GM21717 (cell line): ENCODE measurements around the gene AGAP6.
"Not testable (repeated sequence)": the region's sequence is repeated elsewhere in the genome, so short reads cannot be mapped to it uniquely, and the experiment has no call there.

ENCODE experiments used
- ATAC-seq: cut with Tn5 transposase; IDR thresholded peaks from one replicate; pipeline ENCODE4 v1.9.1; 2021; ENCODE audit warnings: mild to moderate bottlenecking, moderate library complexity; ENCODE audit not compliant: unreplicated experiment

AGAP6 gene

DNA sequence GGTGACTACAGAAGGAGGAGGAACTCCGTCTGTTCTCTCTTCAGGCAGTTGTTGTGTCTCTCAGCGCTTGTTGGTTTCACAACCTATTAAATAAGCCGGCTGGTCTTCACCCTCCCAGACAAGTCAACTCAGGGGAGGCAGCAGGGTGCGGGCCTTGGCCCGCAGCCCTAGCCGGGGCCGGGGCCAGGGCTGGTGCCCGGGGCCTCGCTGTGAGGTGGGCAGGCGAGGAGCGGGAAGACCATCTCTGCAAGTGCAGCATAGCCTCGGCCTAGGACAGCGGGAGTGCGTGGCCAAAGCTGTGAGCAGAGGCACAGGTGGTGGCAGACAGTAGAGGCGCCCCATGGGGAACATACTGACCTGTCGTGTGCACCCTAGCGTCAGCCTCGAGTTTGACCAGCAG is at the start of gene AGAP6:
TSS of gene AGAP6 (plus strand) at position 31 of the 400 bp plus-strand sequence. CDS start at position 341, 310 bp downstream.
- ATAC-seq = not testable (repeated sequence)

DNA sequence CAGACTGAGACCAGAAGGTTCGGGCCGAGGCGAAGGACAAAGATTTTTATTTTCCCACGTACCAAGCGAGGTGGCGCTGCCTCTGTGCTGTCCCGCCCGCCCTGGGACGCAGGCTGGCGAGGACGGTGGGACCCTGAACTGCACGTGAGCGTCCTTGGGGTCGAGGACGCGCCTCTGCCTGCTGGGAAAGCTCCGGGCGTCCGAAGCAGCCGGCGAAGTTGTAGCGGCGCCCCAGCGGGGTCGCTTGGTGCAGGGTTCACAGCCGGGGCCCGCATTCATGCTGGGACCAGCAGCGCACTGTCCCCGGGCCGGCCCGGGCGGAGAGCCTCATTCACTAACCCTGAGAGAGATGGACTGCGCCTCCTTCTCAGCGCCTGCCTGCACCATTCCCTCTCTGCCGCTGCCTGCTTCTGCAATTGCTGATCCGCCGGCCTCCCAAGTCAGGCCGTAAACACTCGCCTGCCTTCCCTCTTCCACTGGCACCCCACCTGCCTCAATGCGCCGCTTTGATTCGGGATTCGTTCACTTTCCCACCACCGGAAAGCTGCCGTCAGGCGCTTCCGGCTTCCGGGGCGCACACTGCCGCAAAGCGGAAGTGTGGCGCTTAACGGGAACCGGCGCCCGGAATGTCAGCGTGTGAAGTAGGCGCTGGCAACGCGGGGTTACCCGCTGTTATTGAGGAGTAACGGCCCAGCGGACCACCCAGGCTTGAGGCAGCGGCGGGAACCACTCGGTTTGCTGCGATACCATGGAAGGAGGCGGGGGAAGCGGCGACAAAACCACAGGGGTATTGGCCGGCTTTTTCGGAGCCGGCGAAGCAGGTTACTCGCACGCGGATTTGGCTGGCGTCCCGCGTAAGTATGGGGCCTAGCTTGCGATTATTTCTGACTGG is 46.5 kb upstream of the AGAP6 start, which contains the start of the genes PARG and TIMM23B:
TSS of gene PARG (minus strand) at position 581 of the 892 bp plus-strand sequence. CDS start at position 279, 302 bp downstream.
TSS of gene TIMM23B (plus strand) at position 607 of the 892 bp plus-strand sequence. CDS start at position 749, 142 bp downstream.
- ATAC-seq = peak; percentile 66

DNA sequence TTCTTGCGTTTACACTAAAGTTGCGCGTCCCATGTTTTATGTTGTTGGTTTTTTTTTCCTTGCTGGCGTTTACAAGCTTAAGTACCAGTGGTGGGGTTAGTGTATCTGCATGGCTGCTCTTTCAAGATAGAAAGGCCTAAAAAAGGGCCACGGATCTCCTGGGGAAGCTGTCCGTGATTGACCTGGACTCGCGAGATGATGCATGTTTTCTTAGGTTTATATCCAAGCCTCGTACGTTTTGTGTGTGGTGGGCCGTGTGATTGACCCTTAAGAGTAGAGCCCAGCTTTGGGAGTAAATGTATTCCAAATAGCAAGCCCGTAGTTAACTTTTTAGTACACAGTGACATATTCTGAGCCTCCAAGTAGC is 45.9 kb upstream of the AGAP6 start:
- ATAC-seq = peak; percentile 9

DNA sequence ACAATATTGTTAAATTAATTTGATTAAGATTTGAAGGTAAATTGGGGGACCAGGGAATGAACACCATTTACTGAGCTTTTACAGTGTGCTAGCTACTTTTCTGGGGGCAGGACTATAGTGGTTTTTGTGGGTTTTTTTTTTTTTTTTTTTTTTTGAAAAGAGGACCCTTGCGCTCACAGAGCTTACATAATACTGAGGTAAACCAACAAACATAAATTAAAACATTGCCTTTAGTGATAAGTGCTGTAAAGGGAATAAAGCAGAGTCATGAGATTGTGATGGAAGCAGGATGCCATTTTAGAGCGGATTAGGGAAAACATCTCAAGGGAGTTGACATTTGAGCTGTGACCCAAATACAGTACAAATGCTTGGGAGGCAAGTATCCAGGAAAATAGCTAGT is 44.6 kb upstream of the AGAP6 start:
- ATAC-seq = not testable (repeated sequence)

DNA sequence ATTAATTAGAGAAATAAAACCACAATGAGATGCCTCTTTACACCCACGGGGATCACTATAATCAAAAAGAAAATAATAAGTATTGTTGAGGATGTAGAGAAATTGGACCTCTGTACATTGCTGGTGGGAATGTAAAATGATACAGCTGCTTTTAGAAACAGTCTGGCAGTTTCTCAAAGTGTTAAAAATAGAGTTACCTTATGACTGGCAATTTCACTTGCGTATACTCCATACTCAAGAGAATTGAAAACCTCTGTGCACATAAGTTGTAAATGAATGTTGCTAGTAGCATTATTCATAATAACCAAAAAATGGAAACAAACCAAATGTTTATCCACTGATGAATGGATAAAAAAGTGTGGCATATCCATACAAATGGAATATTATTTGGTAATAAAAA is 40.1 kb upstream of the AGAP6 start:
- peak; percentile 77 for ATAC-seq

DNA sequence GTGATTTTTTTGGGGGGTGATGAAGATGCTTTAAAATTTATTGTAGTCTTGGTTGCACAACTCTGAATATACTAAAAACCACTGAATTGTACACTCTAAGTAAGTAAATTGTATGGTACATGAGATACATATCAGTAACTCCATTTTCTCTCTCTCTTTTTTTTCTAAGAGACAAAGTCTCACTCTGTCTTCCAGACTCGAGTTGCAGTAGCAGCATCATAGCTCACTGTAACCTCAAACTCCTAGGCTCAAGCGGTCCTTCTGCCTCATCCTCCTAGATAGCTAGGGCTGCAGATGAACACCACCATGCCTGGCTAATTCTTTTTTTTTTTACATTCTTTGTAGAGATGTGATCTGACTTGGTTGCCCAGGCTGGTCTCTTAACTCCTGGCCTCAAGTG is 39.5 kb upstream of the AGAP6 start:
- not testable (repeated sequence) for ATAC-seq

DNA sequence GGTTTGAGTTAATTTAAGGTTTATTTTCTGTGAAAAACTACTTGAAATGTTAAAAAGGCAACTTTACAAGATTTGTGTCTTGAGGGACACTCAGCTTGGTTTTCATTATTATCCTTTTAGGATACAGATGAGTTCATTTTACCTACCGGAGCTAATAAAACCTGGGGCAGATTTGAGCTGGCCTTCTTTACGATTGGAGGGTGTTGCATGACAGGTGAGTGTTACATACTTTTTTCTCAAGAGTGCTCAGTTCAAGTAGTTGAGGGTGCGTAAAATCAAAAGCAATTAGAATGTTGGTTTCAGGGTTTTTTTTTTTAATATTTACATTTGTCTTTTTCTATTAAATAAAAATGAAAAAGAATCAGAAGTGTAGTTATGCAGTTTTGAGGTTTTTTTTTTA is 36.2 kb upstream of the AGAP6 start:
- not testable (repeated sequence) for ATAC-seq

DNA sequence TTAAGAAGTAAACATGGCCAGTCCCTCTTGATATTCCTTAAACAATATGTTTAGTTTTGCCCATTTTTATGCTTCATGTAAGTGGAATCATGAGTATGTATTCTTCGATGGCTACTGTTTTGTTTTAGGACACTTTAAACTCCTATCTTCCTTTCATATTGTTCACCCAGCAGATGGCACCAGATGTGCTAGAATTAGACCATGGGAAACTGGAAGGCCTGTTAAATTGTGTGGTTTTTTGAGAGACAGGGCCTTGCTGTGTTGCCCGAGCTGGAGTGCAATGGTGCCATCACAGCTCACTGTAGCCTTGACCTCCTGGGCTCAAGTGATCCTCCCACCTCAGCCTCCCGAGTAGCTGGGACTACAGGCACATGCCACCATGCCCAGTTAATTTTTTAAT is 35.1 kb upstream of the AGAP6 start:
- not testable (repeated sequence) for ATAC-seq

DNA sequence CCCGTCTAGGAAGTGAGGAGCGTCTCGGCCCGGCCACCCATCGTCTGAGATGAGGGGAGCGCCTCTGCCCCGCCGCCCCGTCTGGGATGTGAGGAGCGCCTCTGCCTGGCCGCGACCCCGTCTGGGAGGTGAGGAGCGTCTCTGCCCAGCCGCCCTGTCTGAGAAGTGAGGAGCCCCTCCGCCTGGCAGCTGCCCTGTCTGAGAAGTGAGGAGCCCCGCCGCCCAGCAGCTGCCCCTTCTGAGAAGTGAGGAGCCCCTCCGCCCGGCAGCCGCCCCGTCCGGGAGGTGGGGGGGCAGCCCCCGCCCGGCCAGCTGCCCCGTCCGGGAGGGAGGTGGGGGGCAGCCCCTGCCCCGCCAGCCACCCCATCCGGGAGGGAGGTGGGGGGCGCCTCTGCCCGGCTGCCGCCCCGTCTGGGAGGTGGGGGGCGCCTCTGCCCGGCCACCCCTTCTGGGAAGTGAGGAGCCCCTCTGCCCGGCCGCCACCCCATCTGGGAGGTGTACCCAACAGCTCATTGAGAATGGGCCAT is 17.8 kb upstream of the AGAP6 start:
- ATAC-seq = not testable (repeated sequence)

DNA sequence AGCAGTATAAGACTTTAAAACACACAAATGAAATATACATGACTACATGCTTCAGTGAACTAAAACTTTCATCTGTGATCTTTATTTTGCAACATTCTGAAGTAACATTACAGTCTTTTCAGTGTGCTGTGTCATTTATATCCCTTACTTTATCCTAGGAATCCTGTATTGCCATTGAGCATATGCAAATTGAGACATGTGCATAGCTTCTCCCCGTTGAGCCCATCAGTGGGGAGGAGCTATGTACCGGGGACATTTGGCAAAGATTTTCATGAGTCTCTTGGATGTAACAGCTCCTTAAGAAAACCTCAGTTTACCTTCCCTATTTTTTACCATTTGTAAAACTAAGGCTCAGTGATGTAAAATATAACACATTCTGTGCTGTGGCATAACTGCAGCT is 16.7 kb upstream of the AGAP6 start:
- not testable (repeated sequence) for ATAC-seq

DNA sequence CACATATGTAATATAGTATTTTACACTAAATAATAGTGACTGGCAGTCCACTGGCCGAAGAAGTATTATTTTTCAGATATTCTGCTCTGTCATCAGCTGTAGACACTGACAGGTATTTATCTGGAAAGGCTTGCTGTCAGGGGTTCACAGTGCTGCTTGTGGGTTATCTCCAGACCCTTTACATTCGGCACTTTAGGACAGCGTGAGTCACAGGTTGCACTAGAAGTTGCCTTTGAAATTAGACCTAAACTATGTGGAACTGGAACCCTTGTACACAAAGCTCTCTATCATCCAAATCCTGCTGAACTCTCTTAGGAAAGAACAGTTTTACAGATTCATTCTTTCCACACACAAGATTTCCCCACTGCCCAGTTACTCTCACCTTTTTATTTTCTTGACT is 16.1 kb upstream of the AGAP6 start:
- not testable (repeated sequence) for ATAC-seq

DNA sequence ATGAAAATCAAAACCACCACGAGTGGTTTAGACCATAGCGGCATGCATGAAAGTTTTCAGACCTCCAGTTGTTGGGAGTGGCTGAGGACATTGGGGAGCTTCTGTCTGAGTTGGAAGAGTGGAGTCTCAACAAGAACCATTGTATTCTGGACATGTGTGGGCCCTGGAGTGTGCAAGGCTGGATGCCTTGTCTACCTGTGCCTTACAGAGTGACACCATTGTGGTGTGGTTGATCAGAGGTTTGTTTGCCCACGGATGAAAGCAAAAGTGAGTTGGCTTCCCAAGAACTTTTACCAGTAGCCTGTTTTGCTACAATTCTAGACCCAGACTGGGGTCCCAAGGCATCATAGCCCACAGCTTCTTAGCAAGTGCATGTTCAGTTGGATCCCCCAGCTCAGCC is 10.4 kb upstream of the AGAP6 start:
- not testable (repeated sequence) for ATAC-seq

DNA sequence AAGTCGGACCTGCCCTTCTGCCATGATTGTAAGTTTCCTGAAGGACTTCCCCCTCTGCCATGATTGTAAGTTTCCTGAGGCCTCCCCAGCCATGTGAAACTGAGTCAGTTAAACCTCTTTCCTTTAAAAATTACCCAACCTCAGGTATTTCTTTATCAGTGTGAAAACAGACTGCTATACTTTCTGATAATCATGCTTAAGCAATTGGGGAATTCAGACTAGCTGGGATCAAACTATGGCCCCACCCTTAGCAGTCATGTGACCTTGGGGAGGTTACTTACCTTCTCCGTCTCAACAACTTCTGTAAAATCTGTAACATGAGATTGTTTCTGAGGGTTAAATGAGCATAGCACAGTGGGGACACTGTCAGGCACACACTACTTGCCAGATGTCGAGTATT is 999 bp upstream of the AGAP6 start:
- not testable (repeated sequence) for ATAC-seq

DNA sequence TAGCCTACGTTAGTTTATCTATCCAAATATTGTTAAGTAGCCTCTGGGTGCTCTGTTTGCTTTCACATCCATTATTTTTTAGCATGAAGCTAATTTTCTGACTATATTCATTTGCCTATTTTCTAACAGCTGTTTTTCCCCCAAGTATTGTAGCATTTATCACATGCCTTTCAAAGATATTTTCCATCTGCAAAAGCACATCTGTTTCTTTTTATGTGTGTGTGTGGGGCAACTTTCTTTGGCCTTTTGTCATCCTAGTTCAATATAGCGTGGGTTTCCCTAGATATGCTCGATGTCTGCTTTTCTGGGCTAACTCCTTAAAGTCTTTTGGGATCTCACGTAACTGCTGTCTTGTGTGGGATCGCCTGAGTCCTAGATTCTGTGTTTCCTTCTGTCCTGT is 7.1 kb downstream of the AGAP6 start:
- not testable (repeated sequence) for ATAC-seq

DNA sequence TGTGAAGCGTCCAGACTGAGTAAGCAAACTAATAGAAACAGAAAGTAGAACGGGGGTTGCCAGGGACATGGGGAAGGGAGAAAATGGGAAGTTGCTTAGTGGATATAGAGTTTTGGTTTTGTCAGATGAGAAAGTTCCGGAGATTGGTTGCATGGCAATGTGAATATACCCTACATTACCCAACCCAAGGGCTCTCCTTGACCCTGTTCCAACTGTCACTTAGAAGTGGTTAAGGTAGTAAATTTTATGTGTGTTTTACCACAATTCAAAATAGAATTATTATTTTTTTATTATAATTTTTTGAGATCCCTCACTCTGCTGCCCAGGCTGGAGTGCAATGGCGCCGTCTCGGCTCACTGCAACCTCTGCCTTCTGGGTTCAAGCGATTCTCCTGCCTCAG is 25.8 kb downstream of the AGAP6 start:
- not testable (repeated sequence) for ATAC-seq

DNA sequence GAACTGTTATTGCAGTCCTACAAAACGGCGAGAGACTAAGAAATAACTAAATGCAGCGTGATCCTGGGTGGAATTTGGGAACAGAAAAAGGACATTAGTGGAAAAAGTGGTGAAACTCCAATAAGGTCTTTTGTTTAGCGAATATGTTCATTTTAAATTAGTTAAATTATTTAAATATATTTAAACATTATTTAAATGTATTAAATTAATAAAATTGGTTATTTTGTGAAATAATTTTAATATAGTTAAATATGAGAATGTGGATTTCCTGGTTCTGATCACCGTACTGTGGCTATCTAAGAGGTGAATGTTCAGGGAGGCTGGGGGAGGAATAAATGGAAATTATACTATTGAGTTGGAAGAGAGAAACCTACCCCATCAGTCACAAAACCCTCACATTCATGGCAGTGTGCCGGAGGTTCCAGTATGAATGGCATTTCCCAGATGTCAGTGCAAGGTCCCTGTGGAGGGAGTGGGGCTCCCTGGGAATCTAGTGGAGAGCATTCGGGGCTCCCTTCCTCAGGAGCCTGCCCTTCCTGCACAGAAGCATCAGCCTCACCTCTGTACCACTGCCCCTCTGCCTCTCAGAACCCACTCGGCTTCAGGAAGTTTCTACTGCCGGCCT is 27.5 kb downstream of the AGAP6 start:
- not testable (repeated sequence) for ATAC-seq

DNA sequence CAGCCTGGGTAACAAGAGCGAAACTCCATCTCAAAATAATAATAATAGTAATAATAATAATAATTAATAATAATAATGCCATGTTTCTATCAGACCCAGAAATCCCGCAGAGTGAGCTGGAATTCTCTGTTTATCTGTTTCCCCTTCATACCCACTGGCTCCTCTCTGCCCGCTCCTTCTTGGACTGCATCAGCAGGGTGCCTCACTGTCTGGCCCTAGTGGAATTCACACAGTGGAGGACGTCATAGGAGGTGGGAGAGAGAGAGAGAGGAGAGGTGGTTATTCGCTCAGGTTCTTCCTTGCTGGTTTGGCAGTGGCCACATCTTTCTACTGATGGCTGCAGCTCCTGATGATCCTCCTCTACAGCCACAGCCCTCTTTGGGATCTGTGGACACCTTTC is 28.7 kb downstream of the AGAP6 start:
- not testable (repeated sequence) for ATAC-seq

DNA sequence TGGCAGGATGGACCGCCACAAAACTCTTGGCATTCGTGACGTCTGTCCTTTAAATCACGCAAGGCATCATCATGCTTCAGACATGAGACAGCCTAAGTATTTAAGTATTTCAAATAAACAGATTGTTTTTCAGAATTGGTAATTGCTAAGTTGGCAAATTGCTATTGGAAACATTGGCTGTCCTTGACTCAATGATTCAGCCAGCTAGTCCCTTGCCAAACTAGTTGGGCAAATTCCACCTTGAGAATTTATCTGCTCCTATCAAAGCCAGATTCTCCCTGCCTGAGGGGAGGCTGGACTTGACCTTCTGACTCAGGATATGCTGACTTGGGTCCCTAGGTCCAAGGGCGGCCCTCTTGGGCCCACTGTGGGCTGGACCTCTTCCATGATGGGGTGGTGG is 29.4 kb downstream of the AGAP6 start:
- not testable (repeated sequence) for ATAC-seq

DNA sequence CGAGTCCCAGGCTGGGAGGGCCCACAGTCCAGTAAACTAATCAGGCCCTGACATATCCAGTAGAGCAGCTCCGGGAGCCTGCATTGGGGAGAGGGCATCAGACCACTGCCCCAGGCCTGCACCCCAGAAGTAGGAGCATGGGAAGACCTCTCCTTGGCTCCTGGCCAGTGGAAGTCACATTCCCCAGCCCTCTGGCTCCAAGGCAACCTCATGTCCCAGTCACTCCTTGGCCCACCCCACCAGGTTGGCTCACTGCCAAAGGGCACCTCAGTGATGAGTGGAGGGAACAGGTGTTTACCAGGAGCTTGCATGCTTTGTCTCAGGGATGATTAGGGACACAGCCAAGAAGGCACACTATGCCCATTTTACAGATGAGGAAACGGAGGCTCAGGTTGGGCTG is 31.1 kb downstream of the AGAP6 start:
- ATAC-seq = not testable (repeated sequence)

DNA sequence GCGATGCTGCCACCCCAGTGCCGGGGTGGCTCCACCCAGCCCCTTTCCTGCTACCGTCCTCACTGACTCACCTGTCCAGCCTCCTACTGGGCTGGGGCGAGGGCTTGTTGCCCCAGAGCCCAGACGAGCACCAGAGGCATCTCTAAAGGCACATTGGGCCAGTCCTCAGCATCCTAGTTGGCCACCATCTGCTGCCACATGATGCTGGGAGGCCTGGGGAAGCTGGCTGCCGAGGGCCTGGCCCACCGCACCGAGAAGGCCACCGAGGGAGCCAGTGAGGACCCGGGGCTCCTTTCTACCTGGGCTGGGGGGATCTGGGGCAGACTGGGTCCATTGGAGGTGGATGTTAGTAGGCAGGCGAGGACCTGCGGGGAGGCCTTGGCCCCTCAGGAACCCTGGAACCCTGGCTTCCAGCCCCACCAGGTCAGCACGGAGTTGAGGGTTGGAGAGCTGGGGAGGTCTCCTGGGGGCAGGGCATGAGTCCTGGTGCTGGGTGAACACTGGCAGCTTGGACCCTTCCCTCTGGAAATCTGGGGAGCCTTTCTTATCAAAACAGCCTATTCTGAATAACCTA is 32.3 kb downstream of the AGAP6 start:
- not testable (repeated sequence) for ATAC-seq

DNA sequence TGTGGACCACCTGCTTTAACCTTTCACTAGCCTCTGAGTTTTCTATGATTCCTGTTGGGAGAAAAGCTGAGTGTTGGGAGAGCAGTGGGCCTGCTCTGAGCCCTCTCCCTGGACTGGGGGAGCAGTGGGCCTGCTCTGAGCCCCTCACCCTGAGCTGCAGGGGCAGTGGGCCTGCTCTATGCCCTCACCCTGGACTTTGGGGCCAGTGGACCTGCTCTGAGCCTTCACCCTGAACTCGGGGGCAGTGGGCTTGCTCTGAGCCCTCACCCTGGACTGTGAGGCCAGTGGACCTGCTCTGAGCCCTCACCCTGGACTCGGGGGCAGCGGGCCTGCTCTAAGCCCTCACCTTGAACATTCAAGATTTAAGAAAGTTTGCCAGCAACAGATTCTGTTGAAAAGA is 33.4 kb downstream of the AGAP6 start:
- ATAC-seq = no peak
